OCI-LY3 (cell line): ENCODE measurements around the gene CPA3.

ENCODE experiments used
- EZH2phosphoT487 ChIP-seq: fragments of 200-600 bp; shearing (Covaris generic); IDR thresholded peaks from 2 replicates; pipeline ENCODE4 v1.6.1; 2018; ENCODE audit warnings: antibody characterized with exemption, mixed run types, low read depth
- TF ChIP-seq, protein P1 (sequence below): fragments of 200-600, 300-600 bp; sonication (generic); IDR thresholded peaks from 2 replicates; pipeline ENCODE4 v1.5.1; 2014; ENCODE audit warnings: antibody characterized with exemption, low read length, low read depth

- TF ChIP-seq, protein P1, sequence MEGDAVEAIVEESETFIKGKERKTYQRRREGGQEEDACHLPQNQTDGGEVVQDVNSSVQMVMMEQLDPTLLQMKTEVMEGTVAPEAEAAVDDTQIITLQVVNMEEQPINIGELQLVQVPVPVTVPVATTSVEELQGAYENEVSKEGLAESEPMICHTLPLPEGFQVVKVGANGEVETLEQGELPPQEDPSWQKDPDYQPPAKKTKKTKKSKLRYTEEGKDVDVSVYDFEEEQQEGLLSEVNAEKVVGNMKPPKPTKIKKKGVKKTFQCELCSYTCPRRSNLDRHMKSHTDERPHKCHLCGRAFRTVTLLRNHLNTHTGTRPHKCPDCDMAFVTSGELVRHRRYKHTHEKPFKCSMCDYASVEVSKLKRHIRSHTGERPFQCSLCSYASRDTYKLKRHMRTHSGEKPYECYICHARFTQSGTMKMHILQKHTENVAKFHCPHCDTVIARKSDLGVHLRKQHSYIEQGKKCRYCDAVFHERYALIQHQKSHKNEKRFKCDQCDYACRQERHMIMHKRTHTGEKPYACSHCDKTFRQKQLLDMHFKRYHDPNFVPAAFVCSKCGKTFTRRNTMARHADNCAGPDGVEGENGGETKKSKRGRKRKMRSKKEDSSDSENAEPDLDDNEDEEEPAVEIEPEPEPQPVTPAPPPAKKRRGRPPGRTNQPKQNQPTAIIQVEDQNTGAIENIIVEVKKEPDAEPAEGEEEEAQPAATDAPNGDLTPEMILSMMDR = no peak
- TF ChIP-seq EZH2phosphoT487 = no peak
Measured at GRCh38 chr3:148873270-148873927, 8.3 kb downstream of the CPA3 start.
